H9 (cell line): ENCODE measurements around the gene PSTPIP1. TPM values are rescaled to one million over a fixed set of nuclear protein-coding genes. Genes with fewer than 3 reads are reported as not detected.

Source experiments
- DNase-seq: peaks from one replicate; pipeline ENCODE4 v3.0.0-alpha.2; 2017
- H2AFZ ChIP-seq: one replicate; pipeline ENCODE4 v1.6.1; 2013; ENCODE audit warnings: mild to moderate bottlenecking, low read length, control low read depth, moderate library complexity
- H2AK5ac ChIP-seq: 2 replicates; pipeline ENCODE4 v1.6.1; 2013; ENCODE audit warnings: low read length, control low read depth, mixed read lengths; ENCODE audit not compliant: insufficient read length
- H2BK120ac ChIP-seq: one replicate; pipeline ENCODE4 v1.6.1; 2013; ENCODE audit warnings: low read depth, mild to moderate bottlenecking, low read length, control low read depth, inconsistent platforms; ENCODE audit not compliant: poor library complexity, severe bottlenecking
- H2BK12ac ChIP-seq: 2 replicates; pipeline ENCODE4 v1.6.1; 2013; ENCODE audit warnings: low read length, control low read depth, mixed read lengths, low read depth; ENCODE audit not compliant: insufficient read length
- H2BK15ac ChIP-seq: 2 replicates; pipeline ENCODE4 v1.6.1; 2013; ENCODE audit warnings: low read depth, low read length, control low read depth
- H2BK20ac ChIP-seq: one replicate; pipeline ENCODE4 v1.6.1; 2013; ENCODE audit warnings: low read depth, mild to moderate bottlenecking, low read length, control low read depth, inconsistent platforms; ENCODE audit not compliant: poor library complexity, severe bottlenecking
- H2BK5ac ChIP-seq: 2 replicates; pipeline ENCODE4 v1.6.1; 2013; ENCODE audit warnings: low read length, control low read depth, mixed read lengths; ENCODE audit not compliant: insufficient read length
- H3K14ac ChIP-seq: 2 replicates; pipeline ENCODE4 v1.6.1; 2013; ENCODE audit warnings: low read length, control low read depth; ENCODE audit not compliant: insufficient read depth
- H3K18ac ChIP-seq: 2 replicates; pipeline ENCODE4 v1.6.1; 2013; ENCODE audit warnings: low read depth, mild to moderate bottlenecking, mixed read lengths, low read length, control low read depth; ENCODE audit not compliant: insufficient read length
- H3K23ac ChIP-seq: 2 replicates; pipeline ENCODE4 v1.6.1; 2013; ENCODE audit warnings: low read length, control low read depth, mixed read lengths, low read depth; ENCODE audit not compliant: insufficient read length
- H3K23me2 ChIP-seq: 2 replicates; pipeline ENCODE4 v1.6.1; 2013; ENCODE audit warnings: low read depth, mild to moderate bottlenecking, mixed read lengths, low read length, control low read depth; ENCODE audit not compliant: insufficient read length, poor library complexity, severe bottlenecking
- H3K27ac ChIP-seq: 2 replicates; pipeline ENCODE4 v1.5.1; 2013; ENCODE audit warnings: low read length, control low read depth, mixed read lengths, low read depth; ENCODE audit not compliant: insufficient read length
- H3K27me3 ChIP-seq: 2 replicates; pipeline ENCODE4 v1.6.1; 2013; ENCODE audit warnings: low read length, control low read depth, inconsistent platforms; ENCODE audit not compliant: insufficient read depth
- H3K4ac ChIP-seq: 2 replicates; pipeline ENCODE4 v1.6.1; 2013; ENCODE audit warnings: low read depth, mild to moderate bottlenecking, control low read depth, inconsistent platforms, low read length, moderate library complexity
- H3K4me1 ChIP-seq: 2 replicates; pipeline ENCODE4 v1.6.1; 2013; ENCODE audit warnings: low read length, control low read depth, inconsistent platforms; ENCODE audit not compliant: insufficient read depth
- H3K4me2 ChIP-seq: 2 replicates; pipeline ENCODE4 v1.6.1; 2013; ENCODE audit warnings: low read length, control low read depth, mixed read lengths; ENCODE audit not compliant: insufficient read length, insufficient read depth
- H3K56ac ChIP-seq: 2 replicates; pipeline ENCODE4 v1.6.1; 2013; ENCODE audit warnings: low read depth, mild to moderate bottlenecking, mixed read lengths, low read length, control low read depth; ENCODE audit not compliant: insufficient read length
- H3K79me1 ChIP-seq: 2 replicates; pipeline ENCODE4 v1.6.1; 2013; ENCODE audit warnings: low read depth, mild to moderate bottlenecking, moderate library complexity, low read length, control low read depth, inconsistent platforms; ENCODE audit not compliant: insufficient read depth, poor library complexity, severe bottlenecking
- H3K79me2 ChIP-seq: 2 replicates; pipeline ENCODE4 v1.6.1; 2013; ENCODE audit warnings: low read length, control low read depth, inconsistent platforms; ENCODE audit not compliant: insufficient read depth
- H3K9ac ChIP-seq: 2 replicates; pipeline ENCODE4 v1.6.1; 2013; ENCODE audit warnings: low read length, control low read depth, mixed read lengths; ENCODE audit not compliant: insufficient read length; ENCODE audit errors: extremely low read depth
- H3K9me3 ChIP-seq: one replicate; pipeline ENCODE4 v1.6.1; 2013; ENCODE audit warnings: low read depth, low read length, inconsistent platforms; ENCODE audit not compliant: control insufficient read depth
- H3T11ph ChIP-seq: one replicate; pipeline ENCODE4 v1.6.1; 2013; ENCODE audit warnings: mild to moderate bottlenecking, low read length, control low read depth, inconsistent platforms
- H4K20me1 ChIP-seq: one replicate; pipeline ENCODE4 v1.6.1; 2013; ENCODE audit not compliant: control insufficient read depth, insufficient read length, insufficient read depth
- H4K5ac ChIP-seq: 2 replicates; pipeline ENCODE4 v1.6.1; 2013; ENCODE audit warnings: low read depth, mild to moderate bottlenecking, mixed read lengths, low read length, control low read depth; ENCODE audit not compliant: insufficient read length
- H4K8ac ChIP-seq: replicated peaks from 2 replicates; pipeline ENCODE4 v1.6.1; 2013; ENCODE audit warnings: low read length, control low read depth, mixed read lengths, low read depth; ENCODE audit not compliant: insufficient read length
- H4K91ac ChIP-seq: 2 replicates; pipeline ENCODE4 v1.6.1; 2013; ENCODE audit warnings: low read depth, mild to moderate bottlenecking, moderate library complexity, mixed read lengths, low read length, control low read depth; ENCODE audit not compliant: insufficient read length
- H3K27ac Mint-ChIP-seq, 3 experiments: 2 replicates in 2 of 3; 3 replicates in 1 of 3; pipeline ENCODE4 v1.8.0; 2020 to 2021; ENCODE audit warnings: mixed read lengths in 3 of 3, mild to moderate bottlenecking in 1 of 3, moderate library complexity in 1 of 3
- H3K27me3 Mint-ChIP-seq: 2 replicates; pipeline ENCODE4 v1.8.0; 2021; ENCODE audit warnings: low read depth, mild to moderate bottlenecking, moderate library complexity, mixed read lengths
- H3K36me3 Mint-ChIP-seq, 3 experiments: 2 replicates in 2 of 3; 3 replicates in 1 of 3; pipeline ENCODE4 v1.8.0; 2020 to 2021; ENCODE audit warnings: low read depth in 3 of 3, mixed read lengths in 3 of 3; ENCODE audit not compliant: insufficient read depth in 1 of 3
- H3K4me1 Mint-ChIP-seq, 2 experiments: 2 replicates each; pipeline ENCODE4 v1.8.0; 2020; ENCODE audit warnings: mixed read lengths in 2 of 2
- H3K4me3 Mint-ChIP-seq, 2 experiments: 2 replicates in 1 of 2; 3 replicates in 1 of 2; pipeline ENCODE4 v1.8.0; 2020 to 2021; ENCODE audit warnings: mild to moderate bottlenecking in 2 of 2, mixed read lengths in 2 of 2, moderate library complexity in 1 of 2
- H3K9me3 Mint-ChIP-seq, 2 experiments: 2 replicates in 1 of 2; 3 replicates in 1 of 2; pipeline ENCODE4 v1.8.0; 2020; ENCODE audit warnings: mild to moderate bottlenecking in 2 of 2, mixed read lengths in 2 of 2, moderate library complexity in 1 of 2
- WGBS: extraction: QIAGEN DNeasy Blood & Tissue Kit; methylation state at CpG from one replicate; pipeline ENCODE4 v1.1.7; 2013; ENCODE audit warnings: missing lambda C conversion rate, low lambda C conversion rate, mixed read lengths; ENCODE audit not compliant: insufficient read length; ENCODE audit errors: extremely low coverage; 5-methylcytosine and 5-hydroxymethylcytosine counted together
- total RNA-seq: library from RNA; stranded (reverse); gene quantifications from 2 replicates; pipeline ENCODE4 v1.2.1, GENCODE V29; 2021
- TF ChIP-seq, protein P1 (sequence below): fragments of 200-600 bp; sonication (generic); conservative IDR thresholded peaks from 3 replicates; pipeline ENCODE4 v1.8.0; 2021; ENCODE audit warnings: antibody characterized with exemption, mild to moderate bottlenecking

Gene PSTPIP1
- total RNA-seq, 1 experiment from 2014 or later: 1.8 TPM

DNA sequence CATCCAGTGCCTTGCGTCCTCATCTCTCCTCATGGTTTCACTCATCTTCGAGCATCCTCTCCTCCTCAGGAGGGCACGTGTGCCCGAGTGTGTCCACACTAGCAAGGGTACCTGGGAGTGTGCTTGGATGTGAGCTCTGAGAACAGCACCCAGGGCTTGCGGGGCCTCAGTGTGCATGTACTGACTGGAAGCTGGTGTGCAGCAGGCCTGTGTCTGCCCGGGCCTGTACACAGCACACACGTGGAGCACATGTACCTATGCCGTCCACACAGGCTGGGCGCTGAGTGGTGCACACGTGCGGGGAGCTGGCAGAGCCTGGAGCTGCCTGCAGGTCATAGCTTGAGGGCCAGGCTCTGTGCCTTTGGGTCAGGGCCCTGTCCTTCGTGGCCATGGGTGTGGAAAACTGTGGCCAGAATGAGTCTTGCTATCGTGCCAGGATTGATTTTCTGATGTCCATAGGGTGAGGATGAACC is 41.1 kb downstream of the PSTPIP1 start:
- Histone ChIP-seq H2BK5ac (no peak overlapping the region), H3K4ac (no peak overlapping the region), H3K9ac (no peak overlapping the region), H3K4me2 (no peak overlapping the region), H3K9me3 (no peaks in the 10 kb centered on the region), H3K23me2 (no peaks in the 10 kb centered on the region), H3K4me1 (no peaks in the 10 kb centered on the region), H2BK120ac (no peak overlapping the region), H3K79me1 (no peaks in the 10 kb centered on the region), H3K27me3 (no peaks in the 10 kb centered on the region), H2AK5ac (no peak overlapping the region), H2BK20ac (no peak overlapping the region), H3K79me2 (no peaks in the 10 kb centered on the region), H3K23ac (no peak overlapping the region), H2AFZ (no peak overlapping the region), H4K8ac (no peak overlapping the region), H3K56ac (no peak overlapping the region), H4K5ac (no peak overlapping the region), H4K91ac (no peak overlapping the region), H2BK15ac (no peak overlapping the region), H4K20me1 (no peaks in the 10 kb centered on the region), H3K14ac (no peak overlapping the region), H2BK12ac (no peak overlapping the region), H3K27ac (no peak overlapping the region), H3K18ac (no peak overlapping the region), H3T11ph (no peak overlapping the region)
- TF ChIP-seq, protein P1, sequence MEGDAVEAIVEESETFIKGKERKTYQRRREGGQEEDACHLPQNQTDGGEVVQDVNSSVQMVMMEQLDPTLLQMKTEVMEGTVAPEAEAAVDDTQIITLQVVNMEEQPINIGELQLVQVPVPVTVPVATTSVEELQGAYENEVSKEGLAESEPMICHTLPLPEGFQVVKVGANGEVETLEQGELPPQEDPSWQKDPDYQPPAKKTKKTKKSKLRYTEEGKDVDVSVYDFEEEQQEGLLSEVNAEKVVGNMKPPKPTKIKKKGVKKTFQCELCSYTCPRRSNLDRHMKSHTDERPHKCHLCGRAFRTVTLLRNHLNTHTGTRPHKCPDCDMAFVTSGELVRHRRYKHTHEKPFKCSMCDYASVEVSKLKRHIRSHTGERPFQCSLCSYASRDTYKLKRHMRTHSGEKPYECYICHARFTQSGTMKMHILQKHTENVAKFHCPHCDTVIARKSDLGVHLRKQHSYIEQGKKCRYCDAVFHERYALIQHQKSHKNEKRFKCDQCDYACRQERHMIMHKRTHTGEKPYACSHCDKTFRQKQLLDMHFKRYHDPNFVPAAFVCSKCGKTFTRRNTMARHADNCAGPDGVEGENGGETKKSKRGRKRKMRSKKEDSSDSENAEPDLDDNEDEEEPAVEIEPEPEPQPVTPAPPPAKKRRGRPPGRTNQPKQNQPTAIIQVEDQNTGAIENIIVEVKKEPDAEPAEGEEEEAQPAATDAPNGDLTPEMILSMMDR: no peak
- H3K36me3 Mint-ChIP-seq: peaks cover 12 to 18% (median 16%) of the 10 kb centered on the region in 3 experiments
- peaks cover 4% of the 10 kb centered on the region; the same call in 1 of the 2 replicates for H3K27me3 Mint-ChIP-seq
- H3K9me3 Mint-ChIP-seq: peaks cover 14 to 17% of the 10 kb centered on the region in 2 experiments
- WGBS: no CpG with 5 or more reads among the region's 13 CpGs
- H3K4me3 Mint-ChIP-seq: no peak overlapping the region
- H3K4me1 Mint-ChIP-seq: peaks cover 13 to 20% of the 10 kb centered on the region in 2 experiments
- peak; percentile 25 for DNase-seq
- H3K27ac Mint-ChIP-seq: peak overlapping the region in 1 of 3 experiments; percentile 70; a peak in 2 of 7 replicates
